HepG2 (cell line): ENCODE data around the gene GPATCH3. TPM values are rescaled to one million over a fixed set of nuclear protein-coding genes. Genes with fewer than 3 reads are reported as not detected.
A peak's percentile ranks its signal among the peaks of the same experiment; 100 is the strongest.

Experiments
- CREB1 ChIP-seq, 2 experiments: fragments of 450-650 bp in 1 of 2; IDR thresholded peaks; 2 replicates each; pipeline ENCODE4 v1.6.1; 2016 to 2017; ENCODE audit warnings: control low read depth in 1 of 2, mild to moderate bottlenecking in 1 of 2, missing compliant biosample characterization in 1 of 2, missing genetic modification characterization in 1 of 2
- GABPB1 ChIP-seq: IDR thresholded peaks from 2 replicates; pipeline ENCODE4 v1.6.1; 2016; ENCODE audit warnings: mild to moderate bottlenecking, missing genetic modification reagents, moderate library complexity, missing compliant biosample characterization
- NFE2 ChIP-seq: sonication (generic); formaldehyde crosslinking; IDR thresholded peaks from 2 replicates; pipeline ENCODE4 v1.4.0; 2020; ENCODE audit warnings: missing genetic modification reagents
- SMARCE1 ChIP-seq: fragments of 450-650 bp; IDR thresholded peaks from 2 replicates; pipeline ENCODE4 v1.6.1; 2017; ENCODE audit warnings: borderline replicate concordance
- SP4 ChIP-seq: sonication (generic); formaldehyde crosslinking; IDR thresholded peaks from 2 replicates; pipeline ENCODE4 v1.8.1; 2023; ENCODE audit warnings: mild to moderate bottlenecking, missing genetic modification reagents
- TBL1XR1 ChIP-seq: fragments of 150-350 bp; IDR thresholded peaks from 2 replicates; pipeline ENCODE4 v1.6.1; 2014; ENCODE audit warnings: borderline replicate concordance, low read length; ENCODE audit not compliant: partially characterized antibody
- THAP11 ChIP-seq: IDR thresholded peaks from 2 replicates; pipeline ENCODE4 v1.6.1; 2016; ENCODE audit warnings: missing biosample characterization, missing genetic modification reagents
- XRCC5 ChIP-seq: fragments of 200-400 bp; formaldehyde crosslinking; optimal IDR thresholded peaks from 2 replicates; pipeline ENCODE3; 2017; ENCODE audit warnings: mild to moderate bottlenecking, low read length
- ZNF230 ChIP-seq: sonication (generic); formaldehyde crosslinking; IDR thresholded peaks from 2 replicates; pipeline ENCODE4 v1.4.0; 2020; ENCODE audit warnings: mild to moderate bottlenecking, missing genetic modification reagents
- ZNF3 ChIP-seq: IDR thresholded peaks from 2 replicates; pipeline ENCODE4 v1.7.0; 2017; ENCODE audit warnings: inconsistent platforms
- ZNF766 ChIP-seq: sonication (generic); formaldehyde crosslinking; IDR thresholded peaks from 2 replicates; pipeline ENCODE4 v1.5.0; 2020; ENCODE audit warnings: missing genetic modification reagents, borderline replicate concordance
- ZNF788 ChIP-seq: sonication (generic); formaldehyde crosslinking; IDR thresholded peaks from 2 replicates; pipeline ENCODE4 v1.5.0; 2020; ENCODE audit warnings: mild to moderate bottlenecking, missing genetic modification reagents, borderline replicate concordance
- ZNF841 ChIP-seq: sonication (generic); formaldehyde crosslinking; IDR thresholded peaks from 2 replicates; pipeline ENCODE4 v1.8.1; 2023; ENCODE audit warnings: missing genetic modification reagents, borderline replicate concordance
- ZSCAN25 ChIP-seq: sonication (generic); formaldehyde crosslinking; IDR thresholded peaks from 2 replicates; pipeline ENCODE4 v1.8.0; 2022; ENCODE audit warnings: mild to moderate bottlenecking, missing genetic modification reagents
- polyA plus RNA-seq, 8 experiments: library from polyadenylated mRNA; depleted of rRNA in 3 of 8; stranded (reverse) in 7 of 8; unstranded in 1 of 8; fragments of >200 nt; fragmentation: Illumina TruSeq in 4 of 8; extraction: Trizol in 4 of 8; gene quantifications; 2 replicates each; pipeline versions ENCODE4 v1.2.1 to v1.2.3, GENCODE V29; 2011 to 2016; ENCODE audit warnings: low read depth in 4 of 8, missing spikeins in 1 of 8, mixed read lengths in 1 of 8; ENCODE audit not compliant: insufficient read depth in 1 of 8
- total RNA-seq, 5 experiments: library from RNA; depleted of rRNA; stranded (reverse); fragments of >200 nt; fragmentation: Illumina TruSeq; extraction: Trizol; gene quantifications; 2 replicates each; pipeline ENCODE4 v1.2.3, GENCODE V29; 2016; ENCODE audit warnings: low read depth in 1 of 5
- TF ChIP-seq, protein P1 (sequence below): sonication (generic); formaldehyde crosslinking; IDR thresholded peaks from 2 replicates; pipeline ENCODE4 v1.8.1; 2023; ENCODE audit warnings: missing genetic modification reagents, mild to moderate bottlenecking, borderline replicate concordance
- TF ChIP-seq, protein P2 (sequence below): sonication (generic); formaldehyde crosslinking; IDR thresholded peaks from 2 replicates; pipeline ENCODE4 v1.4.0; 2020; ENCODE audit warnings: mild to moderate bottlenecking, missing genetic modification reagents, borderline replicate concordance
- TF ChIP-seq, protein P3 (sequence below), 2 experiments: sonication (generic) in 1 of 2; formaldehyde crosslinking in 1 of 2; IDR thresholded peaks; 2 replicates each; pipeline versions ENCODE4 v1.4.0 to v1.6.1; 2018 to 2020; ENCODE audit warnings: missing genetic modification reagents in 2 of 2, borderline replicate concordance in 1 of 2, low read depth in 1 of 2, mild to moderate bottlenecking in 1 of 2, missing biosample characterization in 1 of 2
- TF ChIP-seq, protein P4 (sequence below): sonication (generic); formaldehyde crosslinking; IDR thresholded peaks from 2 replicates; pipeline ENCODE4 v1.8.1; 2023; ENCODE audit warnings: mild to moderate bottlenecking, missing genetic modification reagents
- TF ChIP-seq, protein P5 (sequence below): sonication (generic); formaldehyde crosslinking; IDR thresholded peaks from 2 replicates; pipeline ENCODE4 v1.9.0; 2022; ENCODE audit warnings: missing genetic modification reagents, mild to moderate bottlenecking, borderline replicate concordance

GPATCH3 gene
- total and polyA plus RNA-seq, 2 of the 13 experiments (the other 11 are each of a cell fraction or from before 2014, with no cell fraction given), result 8.3 to 11.0 TPM

DNA sequence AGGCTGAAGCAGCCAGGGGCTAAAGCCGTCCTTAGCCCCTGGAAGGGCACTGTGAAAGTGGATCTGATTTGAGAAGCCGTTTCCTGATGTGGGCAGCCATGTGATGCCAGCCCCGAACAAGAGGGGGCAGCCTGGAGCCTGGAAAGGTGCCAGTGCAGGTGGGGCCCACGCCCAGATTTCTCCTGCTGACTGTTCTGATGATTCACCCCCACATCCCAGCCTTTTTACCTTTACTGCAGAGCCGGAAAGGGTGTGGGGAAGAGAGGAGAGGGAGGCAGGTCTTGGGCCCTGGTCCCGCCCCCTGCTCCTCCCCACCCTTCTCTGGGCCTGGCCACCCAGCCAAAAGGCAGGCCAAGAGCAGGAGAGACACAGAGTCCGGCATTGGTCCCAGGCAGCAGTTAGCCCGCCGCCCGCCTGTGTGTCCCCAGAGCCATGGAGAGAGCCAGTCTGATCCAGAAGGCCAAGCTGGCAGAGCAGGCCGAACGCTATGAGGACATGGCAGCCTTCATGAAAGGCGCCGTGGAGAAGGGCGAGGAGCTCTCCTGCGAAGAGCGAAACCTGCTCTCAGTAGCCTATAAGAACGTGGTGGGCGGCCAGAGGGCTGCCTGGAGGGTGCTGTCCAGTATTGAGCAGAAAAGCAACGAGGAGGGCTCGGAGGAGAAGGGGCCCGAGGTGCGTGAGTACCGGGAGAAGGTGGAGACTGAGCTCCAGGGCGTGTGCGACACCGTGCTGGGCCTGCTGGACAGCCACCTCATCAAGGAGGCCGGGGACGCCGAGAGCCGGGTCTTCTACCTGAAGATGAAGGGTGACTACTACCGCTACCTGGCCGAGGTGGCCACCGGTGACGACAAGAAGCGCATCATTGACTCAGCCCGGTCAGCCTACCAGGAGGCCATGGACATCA is 37.2 kb downstream of the GPATCH3 start, which contains the start of gene SFN (continued):
- TF ChIP-seq, protein P1, sequence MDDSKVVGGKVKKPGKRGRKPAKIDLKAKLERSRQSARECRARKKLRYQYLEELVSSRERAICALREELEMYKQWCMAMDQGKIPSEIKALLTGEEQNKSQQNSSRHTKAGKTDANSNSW (CRISPR knock-in tag), result 0 out of 2 replicates have a peak, but pooled peaks have one; percentile 22
- TF ChIP-seq ZNF766 (CRISPR knock-in tag) (no peak), NFE2 (CRISPR knock-in tag) (no peak), ZNF230 (no peak), TBL1XR1 (no peak), SP4 (CRISPR knock-in tag) (peak; percentile 25; the same call in 1 of the 2 replicates), XRCC5 (peak; percentile 83), GABPB1 (CRISPR knock-in tag) (peak; percentile 32), SMARCE1 (no peak), ZNF3 (CRISPR knock-in tag) (no peak), CREB1 (IDR thresholded peaks at IDR 0.05) (no peak), CREB1 (CRISPR knock-in tag; IDR thresholded peaks at IDR 0.05) (peak; percentile 73), THAP11 (CRISPR knock-in tag) (peak; percentile 41; the same call in 1 of the 2 replicates), ZNF841 (CRISPR knock-in tag) (no peak), ZSCAN25 (CRISPR knock-in tag) (no peak), ZNF788 (CRISPR knock-in tag) (peak; percentile 33; the same call in 1 of the 2 replicates)
- TF ChIP-seq, protein P2, sequence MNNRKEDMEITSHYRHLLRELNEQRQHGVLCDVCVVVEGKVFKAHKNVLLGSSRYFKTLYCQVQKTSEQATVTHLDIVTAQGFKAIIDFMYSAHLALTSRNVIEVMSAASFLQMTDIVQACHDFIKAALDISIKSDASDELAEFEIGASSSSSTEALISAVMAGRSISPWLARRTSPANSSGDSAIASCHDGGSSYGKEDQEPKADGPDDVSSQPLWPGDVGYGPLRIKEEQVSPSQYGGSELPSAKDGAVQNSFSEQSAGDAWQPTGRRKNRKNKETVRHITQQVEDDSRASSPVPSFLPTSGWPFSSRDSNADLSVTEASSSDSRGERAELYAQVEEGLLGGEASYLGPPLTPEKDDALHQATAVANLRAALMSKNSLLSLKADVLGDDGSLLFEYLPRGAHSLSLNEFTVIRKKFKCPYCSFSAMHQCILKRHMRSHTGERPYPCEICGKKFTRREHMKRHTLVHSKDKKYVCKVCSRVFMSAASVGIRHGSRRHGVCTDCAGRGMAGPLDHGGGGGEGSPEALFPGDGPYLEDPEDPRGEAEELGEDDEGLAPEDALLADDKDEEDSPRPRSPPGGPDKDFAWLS (CRISPR knock-in tag), result peak; percentile 72; the same call in 1 of the 2 replicates
- TF ChIP-seq, protein P3, sequence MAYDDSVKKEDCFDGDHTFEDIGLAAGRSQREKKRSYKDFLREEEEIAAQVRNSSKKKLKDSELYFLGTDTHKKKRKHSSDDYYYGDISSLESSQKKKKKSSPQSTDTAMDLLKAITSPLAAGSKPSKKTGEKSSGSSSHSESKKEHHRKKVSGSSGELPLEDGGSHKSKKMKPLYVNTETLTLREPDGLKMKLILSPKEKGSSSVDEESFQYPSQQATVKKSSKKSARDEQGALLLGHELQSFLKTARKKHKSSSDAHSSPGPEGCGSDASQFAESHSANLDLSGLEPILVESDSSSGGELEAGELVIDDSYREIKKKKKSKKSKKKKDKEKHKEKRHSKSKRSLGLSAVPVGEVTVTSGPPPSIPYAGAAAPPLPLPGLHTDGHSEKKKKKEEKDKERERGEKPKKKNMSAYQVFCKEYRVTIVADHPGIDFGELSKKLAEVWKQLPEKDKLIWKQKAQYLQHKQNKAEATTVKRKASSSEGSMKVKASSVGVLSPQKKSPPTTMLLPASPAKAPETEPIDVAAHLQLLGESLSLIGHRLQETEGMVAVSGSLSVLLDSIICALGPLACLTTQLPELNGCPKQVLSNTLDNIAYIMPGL (CRISPR knock-in tag; IDR thresholded peaks at IDR 0.05; ENCODE audit: borderline replicate concordance in 1 of 2, low read depth in 1 of 2), result peak in 1 of 2 experiments; percentile 48; a peak in 3 of 4 replicates
- TF ChIP-seq, protein P4, sequence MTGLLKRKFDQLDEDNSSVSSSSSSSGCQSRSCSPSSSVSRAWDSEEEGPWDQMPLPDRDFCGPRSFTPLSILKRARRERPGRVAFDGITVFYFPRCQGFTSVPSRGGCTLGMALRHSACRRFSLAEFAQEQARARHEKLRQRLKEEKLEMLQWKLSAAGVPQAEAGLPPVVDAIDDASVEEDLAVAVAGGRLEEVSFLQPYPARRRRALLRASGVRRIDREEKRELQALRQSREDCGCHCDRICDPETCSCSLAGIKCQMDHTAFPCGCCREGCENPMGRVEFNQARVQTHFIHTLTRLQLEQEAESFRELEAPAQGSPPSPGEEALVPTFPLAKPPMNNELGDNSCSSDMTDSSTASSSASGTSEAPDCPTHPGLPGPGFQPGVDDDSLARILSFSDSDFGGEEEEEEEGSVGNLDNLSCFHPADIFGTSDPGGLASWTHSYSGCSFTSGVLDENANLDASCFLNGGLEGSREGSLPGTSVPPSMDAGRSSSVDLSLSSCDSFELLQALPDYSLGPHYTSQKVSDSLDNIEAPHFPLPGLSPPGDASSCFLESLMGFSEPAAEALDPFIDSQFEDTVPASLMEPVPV (CRISPR knock-in tag), result 0 out of 2 replicates have a peak, but pooled peaks have one; percentile 55
- TF ChIP-seq, protein P5, sequence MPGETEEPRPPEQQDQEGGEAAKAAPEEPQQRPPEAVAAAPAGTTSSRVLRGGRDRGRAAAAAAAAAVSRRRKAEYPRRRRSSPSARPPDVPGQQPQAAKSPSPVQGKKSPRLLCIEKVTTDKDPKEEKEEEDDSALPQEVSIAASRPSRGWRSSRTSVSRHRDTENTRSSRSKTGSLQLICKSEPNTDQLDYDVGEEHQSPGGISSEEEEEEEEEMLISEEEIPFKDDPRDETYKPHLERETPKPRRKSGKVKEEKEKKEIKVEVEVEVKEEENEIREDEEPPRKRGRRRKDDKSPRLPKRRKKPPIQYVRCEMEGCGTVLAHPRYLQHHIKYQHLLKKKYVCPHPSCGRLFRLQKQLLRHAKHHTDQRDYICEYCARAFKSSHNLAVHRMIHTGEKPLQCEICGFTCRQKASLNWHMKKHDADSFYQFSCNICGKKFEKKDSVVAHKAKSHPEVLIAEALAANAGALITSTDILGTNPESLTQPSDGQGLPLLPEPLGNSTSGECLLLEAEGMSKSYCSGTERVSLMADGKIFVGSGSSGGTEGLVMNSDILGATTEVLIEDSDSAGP (CRISPR knock-in tag), result 0 out of 2 replicates have a peak, but pooled peaks have one; percentile 19
